BLaER1 treated with 17β-estradiol and CSF1 and Interleukin-3, amounts not matched to agents 10 nM and 100 nM (cell line): ENCODE measurements around the gene GGT7.
"Not testable (repeated sequence)": the region's sequence is repeated elsewhere in the genome, so short reads cannot be mapped to it uniquely, and the experiment has no call there.

ENCODE experiments used
- H3K27ac ChIP-seq, 11 experiments: shearing (Covaris generic); formaldehyde crosslinking; 2 replicates each; pipeline ENCODE4 v1.8.1; 2022
- H3K27me3 ChIP-seq, 11 experiments: shearing (Covaris generic); formaldehyde crosslinking; 2 replicates each; pipeline ENCODE4 v1.8.1; 2022
- H3K36me3 ChIP-seq, 11 experiments: shearing (Covaris generic); formaldehyde crosslinking; 2 replicates each; pipeline ENCODE4 v1.8.1; 2022
- H3K4me1 ChIP-seq, 10 experiments: shearing (Covaris generic); formaldehyde crosslinking; 2 replicates each; pipeline ENCODE4 v1.8.1; 2022
- H3K4me2 ChIP-seq, 11 experiments: shearing (Covaris generic); formaldehyde crosslinking; 2 replicates each; pipeline ENCODE4 v1.8.1; 2022
- H3K4me3 ChIP-seq, 10 experiments: shearing (Covaris generic); formaldehyde crosslinking; 2 replicates each; pipeline ENCODE4 v1.8.1; 2022
- H3K9ac ChIP-seq, 11 experiments: shearing (Covaris generic); formaldehyde crosslinking; 2 replicates each; pipeline ENCODE4 v1.8.1; 2022
- H3K9me3 ChIP-seq, 11 experiments: shearing (Covaris generic); formaldehyde crosslinking; replicated peaks in 1 of 11; 2 replicates each; pipeline ENCODE4 v1.8.1; 2022
- H4K20me1 ChIP-seq, 11 experiments: shearing (Covaris generic); formaldehyde crosslinking; 2 replicates each; pipeline ENCODE4 v1.8.1; 2022
- Cebpa-rat ChIP-seq, 11 experiments: shearing (Covaris generic); IDR thresholded peaks; 2 replicates each; pipeline ENCODE4 v1.8.1; 2022

GGT7 gene

GRCh38 chr20:34872622-34873224 is at the start of gene GGT7:
TSS of gene GGT7 (minus strand) at chr20:34872856. CDS start at chr20:34872815, 41 bp downstream.
- peak within 1 kb of the TSS in 4 of 11 experiments; percentile 8 to 58 (median 26); a peak in 4 of 22 replicates for H3K9ac ChIP-seq
- no peaks in the 10 kb centered on the region for H3K36me3 ChIP-seq
- peaks cover 19 to 39% (median 31%) of the 10 kb centered on the region in 10 experiments for H3K4me1 ChIP-seq
- H3K4me3 ChIP-seq, result peak within 1 kb of the TSS in 5 of 10 experiments; percentile 35 to 48 (median 42); a peak in 6 of 20 replicates
- peaks cover 0 to 8% (median 0%) of the 10 kb centered on the region in 11 experiments; a peak in 2 of 22 replicates for H3K27me3 ChIP-seq
- H3K4me2 ChIP-seq, result peak within 1 kb of the TSS; percentile 35 to 92 (median 73)
- H3K9me3 ChIP-seq, result no peaks in the 10 kb centered on the region
- H4K20me1 ChIP-seq, result no peaks in the 10 kb centered on the region
- H3K27ac ChIP-seq, result no peak within 1 kb of the TSS
- no peak for TF ChIP-seq Cebpa-rat (IDR thresholded peaks at IDR 0.05)

DNA sequence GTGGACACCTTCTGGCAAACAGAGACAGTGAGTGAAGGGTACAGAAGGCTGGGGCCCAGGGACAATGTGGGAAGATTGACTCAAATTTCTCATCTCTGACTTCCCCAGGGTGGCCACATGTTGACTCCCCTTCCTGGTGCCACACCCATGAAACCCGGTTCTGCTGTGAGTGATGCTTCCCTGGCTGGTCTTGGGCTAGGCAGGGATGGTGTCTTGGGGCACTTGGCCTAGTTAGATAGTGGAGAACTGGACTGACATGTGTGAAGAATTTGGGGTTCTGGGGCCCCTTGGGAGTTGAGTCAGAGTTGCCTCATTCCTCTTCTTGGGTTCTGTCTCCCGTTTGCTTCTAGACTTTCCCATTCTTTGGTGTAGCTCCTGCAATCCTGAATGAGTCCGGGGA is 48.8 kb upstream of the GGT7 start:
- Histone ChIP-seq H3K27ac (no peak overlapping the region), H3K9me3 (no peaks in the 10 kb centered on the region)
- no peak for TF ChIP-seq Cebpa-rat (IDR thresholded peaks at IDR 0.05)

DNA sequence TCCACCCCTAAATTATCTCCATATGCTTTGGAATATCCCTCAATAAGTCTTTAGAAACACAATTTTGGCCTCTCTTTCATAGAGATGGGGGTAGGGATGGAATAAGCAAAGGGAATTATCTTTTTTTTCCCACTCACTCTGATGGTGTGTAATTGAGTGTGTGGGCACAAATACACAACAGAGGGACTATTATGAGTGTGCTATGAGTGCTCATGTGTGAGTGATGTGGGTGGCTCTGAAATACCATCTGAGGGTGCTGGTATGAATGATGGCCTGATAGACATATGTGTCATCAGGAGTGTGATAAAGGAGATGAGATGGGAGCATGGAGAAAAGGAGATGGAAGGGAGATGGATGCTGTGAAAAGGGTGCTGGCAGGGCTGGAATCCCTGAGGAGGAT is 47.4 kb upstream of the GGT7 start:
- H3K27me3 ChIP-seq, result no peaks in the 10 kb centered on the region
- no peak overlapping the region for H3K4me2 ChIP-seq
- peaks cover 29 to 92% (median 52%) of the 10 kb centered on the region in 11 experiments for H3K36me3 ChIP-seq
- no peak overlapping the region for H3K9ac ChIP-seq
- no peak overlapping the region for H3K27ac ChIP-seq
- H3K4me3 ChIP-seq, result no peak overlapping the region
- TF ChIP-seq Cebpa-rat (IDR thresholded peaks at IDR 0.05), result no peak
- H4K20me1 ChIP-seq, result no peaks in the 10 kb centered on the region; a peak in 1 of 22 replicates
- H3K9me3 ChIP-seq, result no peaks in the 10 kb centered on the region
- peaks cover 0 to 8% (median 0%) of the 10 kb centered on the region in 10 experiments; a peak in 3 of 20 replicates for H3K4me1 ChIP-seq

More for the DNA sequence above, 48.8 kb upstream of the GGT7 start:
- Histone ChIP-seq H3K4me3 (no peak overlapping the region), H3K27me3 (no peaks in the 10 kb centered on the region), H3K4me1 (peaks cover 0 to 8% (median 3%) of the 10 kb centered on the region in 10 experiments; a peak in 7 of 20 replicates), H3K9ac (no peak overlapping the region), H4K20me1 (no peaks in the 10 kb centered on the region; a peak in 2 of 22 replicates), H3K36me3 (peaks cover 43 to 98% (median 66%) of the 10 kb centered on the region in 11 experiments), H3K4me2 (no peak overlapping the region; a peak in 1 of 22 replicates)

GRCh38 chr20:34916774-34917354 is 44.2 kb upstream of the GGT7 start:
- Histone ChIP-seq H3K36me3 (peaks cover 11 to 83% (median 28%) of the 10 kb centered on the region in 11 experiments), H3K27me3 (no peaks in the 10 kb centered on the region), H3K4me3 (no peak overlapping the region), H3K27ac (no peak overlapping the region), H3K4me2 (no peak overlapping the region), H4K20me1 (no peaks in the 10 kb centered on the region; a peak in 1 of 22 replicates), H3K4me1 (peaks cover 0 to 8% (median 0%) of the 10 kb centered on the region in 10 experiments; a peak in 3 of 20 replicates), H3K9me3 (no peaks in the 10 kb centered on the region), H3K9ac (no peak overlapping the region)
- TF ChIP-seq Cebpa-rat (IDR thresholded peaks at IDR 0.05), result no peak

- TF ChIP-seq Cebpa-rat (IDR thresholded peaks at IDR 0.05), result no peak
- no peak overlapping the region for H3K4me3 ChIP-seq
- H3K4me2 ChIP-seq, result no peak overlapping the region
- H3K27me3 ChIP-seq, result no peaks in the 10 kb centered on the region
- H3K27ac ChIP-seq, result no peak overlapping the region
- H3K4me1 ChIP-seq, result peaks cover 0 to under 1% (median 0%) of the 10 kb centered on the region in 10 experiments; a peak in 2 of 20 replicates
- peaks cover 6 to 82% (median 18%) of the 10 kb centered on the region in 11 experiments; a peak in 21 of 22 replicates for H3K36me3 ChIP-seq
- no peaks in the 10 kb centered on the region for H3K9me3 ChIP-seq
- H4K20me1 ChIP-seq, result no peaks in the 10 kb centered on the region; a peak in 1 of 22 replicates
- no peak overlapping the region for H3K9ac ChIP-seq
Observed at GRCh38 chr20:34915749-34916455, 43.2 kb upstream of the GGT7 start.

- H3K27me3 ChIP-seq, result no peaks in the 10 kb centered on the region
- H3K9ac ChIP-seq, result no peak overlapping the region
- no peaks in the 10 kb centered on the region; a peak in 1 of 22 replicates for H4K20me1 ChIP-seq
- H3K36me3 ChIP-seq, result peaks cover 0 to 74% (median 10%) of the 10 kb centered on the region in 11 experiments; a peak in 13 of 22 replicates
- no peaks in the 10 kb centered on the region for H3K9me3 ChIP-seq
- TF ChIP-seq Cebpa-rat (IDR thresholded peaks at IDR 0.05), result no peak
- H3K4me3 ChIP-seq, result no peak overlapping the region
- H3K27ac ChIP-seq, result no peak overlapping the region
- no peaks in the 10 kb centered on the region for H3K4me1 ChIP-seq
- H3K4me2 ChIP-seq, result no peak overlapping the region
Observed at GRCh38 chr20:34915131-34915530, 42.5 kb upstream of the GGT7 start.

DNA sequence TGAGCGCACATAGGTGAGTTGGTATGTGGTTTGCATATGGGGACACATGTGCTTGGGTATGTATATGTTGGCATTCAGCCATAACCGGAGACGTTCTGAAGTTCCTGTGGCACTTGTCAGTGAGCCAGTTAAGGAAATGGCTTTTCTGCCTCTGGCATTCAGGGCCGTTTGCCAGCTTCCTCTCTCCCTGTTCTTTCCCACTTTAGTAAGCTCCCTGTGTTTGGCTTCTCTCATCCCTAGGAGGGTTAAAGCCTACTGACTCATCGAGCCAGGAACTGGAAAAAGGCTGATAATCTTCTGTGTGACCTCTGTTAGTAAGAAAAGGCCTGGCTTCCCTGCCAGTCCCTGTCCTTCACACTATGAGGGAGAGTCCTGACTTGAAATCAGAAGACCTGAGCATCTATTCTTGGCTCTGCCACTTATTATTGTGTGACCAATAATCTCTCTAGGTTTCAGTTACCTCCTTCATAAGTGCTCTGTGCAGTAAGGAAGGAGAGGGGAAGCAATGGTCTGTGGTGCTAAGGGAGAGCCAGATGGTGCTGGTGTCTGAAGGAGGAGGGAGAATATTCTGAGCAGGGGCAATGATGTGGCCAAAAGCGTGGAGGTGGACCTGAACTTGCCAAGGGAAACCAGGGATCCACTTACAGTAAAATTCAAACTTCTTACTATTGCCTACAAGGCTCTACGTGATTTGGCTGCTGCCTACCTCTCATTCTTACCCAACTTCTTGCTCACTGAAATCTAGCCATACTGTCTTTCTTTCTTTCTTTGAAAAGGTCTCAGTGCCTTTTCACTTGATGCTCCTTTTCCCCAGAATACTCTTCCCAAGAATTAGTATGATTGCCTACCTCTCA is 35.2 kb upstream of the GGT7 start:
- TF ChIP-seq Cebpa-rat (IDR thresholded peaks at IDR 0.05), result no peak
- H3K4me2 ChIP-seq, result peak overlapping the region; percentile 6 to 64 (median 50); a peak in 18 of 22 replicates
- no peaks in the 10 kb centered on the region for H3K27me3 ChIP-seq
- H4K20me1 ChIP-seq, result peaks cover 0 to 3% (median 0%) of the 10 kb centered on the region in 11 experiments; a peak in 2 of 22 replicates
- H3K9ac ChIP-seq, result peak overlapping the region in 2 of 11 experiments; percentile 55 to 60; a peak in 4 of 22 replicates
- peaks cover 7 to 40% (median 13%) of the 10 kb centered on the region in 10 experiments; a peak in 19 of 20 replicates for H3K4me1 ChIP-seq
- H3K36me3 ChIP-seq, result 0 out of 22 replicates have a peak, but pooled peaks cover 0 to 12% (median 0%) of the 10 kb centered on the region in 11 experiments
- peak overlapping the region in 2 of 11 experiments; percentile 37 to 39; a peak in 2 of 22 replicates for H3K27ac ChIP-seq
- H3K4me3 ChIP-seq, result no peak overlapping the region
- H3K9me3 ChIP-seq, result no peaks in the 10 kb centered on the region

DNA sequence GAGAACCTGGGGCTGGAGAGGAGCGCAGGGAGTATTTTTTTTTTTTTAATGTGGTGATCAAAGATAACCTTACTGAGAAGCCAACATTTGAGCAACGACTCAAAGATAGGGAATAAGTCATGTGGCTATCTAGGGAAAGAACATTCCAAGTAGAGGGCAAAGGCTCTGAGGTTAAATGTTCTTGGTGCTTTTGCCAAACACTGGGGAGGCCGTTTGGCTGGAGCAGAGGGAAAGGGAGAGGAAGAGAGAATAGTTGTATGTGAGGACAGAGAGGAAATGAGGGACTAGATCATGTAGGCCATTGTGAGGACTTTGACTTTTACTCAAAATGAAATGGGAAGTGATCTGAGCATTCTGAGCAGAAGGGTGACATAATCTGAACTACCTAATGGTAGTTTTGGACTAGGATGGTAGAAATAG is 31.6 kb upstream of the GGT7 start:
- Histone ChIP-seq H3K4me1 (peaks cover 7 to 52% (median 20%) of the 10 kb centered on the region in 10 experiments; a peak in 19 of 20 replicates), H3K4me2 (peak overlapping the region in 3 of 11 experiments; percentile 29 to 65 (median 35); a peak in 6 of 22 replicates), H3K27ac (peak overlapping the region in 3 of 11 experiments; percentile 26 to 50 (median 33); a peak in 3 of 22 replicates), H3K4me3 (no peak overlapping the region), H4K20me1 (peaks cover 0 to 3% (median 0%) of the 10 kb centered on the region in 11 experiments; a peak in 2 of 22 replicates), H3K36me3 (peaks cover 0 to 10% (median 4%) of the 10 kb centered on the region in 11 experiments; a peak in 3 of 22 replicates), H3K9ac (no peak overlapping the region), H3K9me3 (peaks cover 0 to 8% (median 0%) of the 10 kb centered on the region in 11 experiments; a peak in 3 of 22 replicates), H3K27me3 (no peaks in the 10 kb centered on the region)
- no peak for TF ChIP-seq Cebpa-rat (IDR thresholded peaks at IDR 0.05)

- not testable (repeated sequence) for H3K4me3 ChIP-seq, H3K4me2 ChIP-seq, H3K9ac ChIP-seq, H4K20me1 ChIP-seq, H3K27me3 ChIP-seq, H3K27ac ChIP-seq
- Histone ChIP-seq H3K36me3 (peaks cover 0 to 13% (median 4%) of the 10 kb centered on the region in 11 experiments; a peak in 4 of 22 replicates), H3K9me3 (peaks cover 0 to 15% (median 6%) of the 10 kb centered on the region in 11 experiments; a peak in 9 of 22 replicates), H3K4me1 (peaks cover 0 to 16% (median 8%) of the 10 kb centered on the region in 10 experiments; a peak in 12 of 20 replicates)
Observed at GRCh38 chr20:34898731-34899130, 26.1 kb upstream of the GGT7 start.

DNA sequence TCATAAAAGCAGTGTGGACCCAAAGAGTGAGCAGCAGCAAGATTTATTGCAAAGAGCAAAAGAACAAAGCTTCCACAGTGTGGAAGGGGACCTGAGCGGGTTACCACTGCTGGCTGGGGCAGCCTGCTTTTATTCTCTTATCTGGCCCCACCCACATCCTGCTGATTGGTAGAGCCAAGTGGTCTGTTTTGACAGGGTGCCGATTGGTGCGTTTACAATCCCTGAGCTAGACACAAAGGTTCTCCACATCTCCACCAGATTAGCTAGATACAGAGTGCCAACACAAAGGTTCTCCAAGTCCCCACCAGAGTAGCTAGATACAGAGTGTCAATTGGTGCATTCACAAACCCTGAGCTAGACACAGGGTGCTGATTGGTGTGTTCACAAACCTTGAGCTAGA is 25.5 kb upstream of the GGT7 start:
- H4K20me1 ChIP-seq, H3K4me3 ChIP-seq: not testable (repeated sequence)

More for the DNA sequence above, 25.5 kb upstream of the GGT7 start:
- not testable (repeated sequence) for H3K4me2 ChIP-seq, H3K27me3 ChIP-seq, H3K9ac ChIP-seq, H3K27ac ChIP-seq
- peaks cover 0 to 14% (median 4%) of the 10 kb centered on the region in 11 experiments; a peak in 4 of 22 replicates for H3K36me3 ChIP-seq
- H3K9me3 ChIP-seq, result peaks cover 0 to 15% (median 6%) of the 10 kb centered on the region in 11 experiments; a peak in 9 of 22 replicates
- peaks cover 0 to 17% (median 8%) of the 10 kb centered on the region in 10 experiments; a peak in 12 of 20 replicates for H3K4me1 ChIP-seq
